GM12864 (cell line): ENCODE results near the gene RTN3.

Source experiments
- DNase-seq: peaks from one replicate; pipeline ENCODE4 v3.0.0-alpha.2; 2011; ENCODE audit warnings: low read depth
- H3K4me3 ChIP-seq: 2 replicates; pipeline ENCODE4 v1.5.1; 2011; ENCODE audit warnings: mild to moderate bottlenecking, low read depth, low read length, control low read depth
- CTCF ChIP-seq: IDR thresholded peaks from 2 replicates; pipeline ENCODE4 v1.5.1; 2011; ENCODE audit warnings: low read depth, mild to moderate bottlenecking, moderate library complexity, low read length, control low read depth, inconsistent platforms; ENCODE audit errors: missing control alignments

The RTN3 gene

GRCh38 chr11:63705526-63705925 lies 24.2 kb downstream of the RTN3 start:
- H3K4me3 ChIP-seq = no peak overlapping the region
- no peak for DNase-seq
- no peak for TF ChIP-seq CTCF

- no peak overlapping the region for H3K4me3 ChIP-seq
- DNase-seq = no peak
- no peak for TF ChIP-seq CTCF
Measured at GRCh38 chr11:63708764-63709163, 27.5 kb downstream of the RTN3 start.

GRCh38 chr11:63709336-63709884 lies 28.1 kb downstream of the RTN3 start:
- H3K4me3 ChIP-seq = no peak overlapping the region
- TF ChIP-seq CTCF = no peak
- DNase-seq = no peak

DNA sequence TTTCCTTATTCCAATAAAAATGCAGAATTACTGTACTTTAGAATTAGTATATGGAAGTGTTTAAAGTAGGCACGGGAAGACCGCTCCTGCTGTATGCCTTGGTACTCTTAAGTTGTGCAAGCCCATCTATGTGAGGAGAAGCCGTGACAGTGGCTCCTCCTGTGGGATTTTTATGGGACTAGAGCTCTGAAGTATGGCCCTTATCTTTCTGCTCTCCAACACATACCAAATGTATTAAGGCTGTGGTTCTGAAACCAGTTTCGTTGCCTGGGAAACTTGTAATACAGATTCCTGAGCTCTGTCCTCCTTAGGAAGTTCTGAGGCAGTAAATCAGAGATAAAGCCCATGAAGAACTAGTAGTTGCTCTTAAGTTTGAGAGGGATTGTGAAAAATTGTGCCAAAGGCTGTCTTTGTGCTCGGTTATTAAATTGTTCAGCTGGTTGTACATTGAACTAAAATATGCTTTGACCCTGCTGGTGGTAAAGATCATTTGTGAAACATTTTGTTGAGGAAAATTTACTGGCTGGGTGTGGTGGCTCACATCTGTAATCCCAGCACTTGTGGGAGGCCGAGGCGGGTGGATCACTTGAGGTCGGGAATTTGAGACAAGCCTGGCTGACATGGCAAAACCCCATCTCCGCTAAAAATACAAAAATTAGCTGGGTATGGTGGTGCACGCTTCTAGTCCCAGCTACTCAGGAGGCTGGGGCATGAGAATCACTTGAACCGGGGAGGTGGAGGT lies 29.3 kb downstream of the RTN3 start:
- no peak for DNase-seq
- TF ChIP-seq CTCF = no peak
- H3K4me3 ChIP-seq = no peak overlapping the region

DNA sequence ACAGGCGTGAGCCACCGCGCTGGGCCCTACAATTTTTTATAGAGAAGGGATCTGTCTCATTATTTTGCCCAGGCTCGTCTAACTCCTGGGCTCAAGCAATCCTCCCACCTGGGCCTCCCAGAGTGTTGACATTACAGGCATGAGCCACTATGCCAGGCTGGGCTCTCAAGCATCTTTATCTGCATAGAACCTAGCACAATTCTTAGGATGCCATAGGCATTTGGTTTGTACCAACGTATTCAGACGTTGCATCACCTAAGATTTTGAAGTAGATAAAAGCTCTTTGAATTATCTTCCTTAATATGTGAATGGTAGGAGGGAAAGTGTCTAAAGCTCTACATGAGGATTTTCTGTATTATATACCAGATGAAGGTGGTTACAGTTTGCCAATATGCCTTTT lies 30.5 kb downstream of the RTN3 start:
- no peak for TF ChIP-seq CTCF
- no peak for DNase-seq
- H3K4me3 ChIP-seq = no peak overlapping the region

- H3K4me3 ChIP-seq = no peak overlapping the region
- no peak for TF ChIP-seq CTCF
- no peak for DNase-seq
Measured at GRCh38 chr11:63713766-63714165, 32.5 kb downstream of the RTN3 start.

DNA sequence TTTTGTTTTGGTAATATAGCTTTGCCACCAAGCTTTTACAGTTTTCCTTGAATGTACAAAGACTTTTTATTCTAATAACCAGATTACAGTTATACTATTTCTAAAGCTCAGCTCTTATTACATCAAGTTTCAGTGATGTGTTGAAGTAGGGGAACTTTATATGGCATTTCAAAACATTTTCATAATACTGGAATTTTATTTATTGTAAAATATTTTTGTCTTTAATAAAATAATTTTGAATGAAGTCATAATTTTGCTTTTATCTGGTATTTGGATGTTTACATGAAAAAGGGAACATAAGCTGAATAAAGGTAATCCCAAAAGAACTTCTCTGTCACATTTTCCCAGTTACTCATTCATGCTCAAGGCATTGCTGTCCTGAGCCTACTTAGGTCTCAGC lies 34.7 kb downstream of the RTN3 start:
- no peak for TF ChIP-seq CTCF
- DNase-seq = no peak
- H3K4me3 ChIP-seq = no peak overlapping the region
